ENCODE measurements around the gene SEC24C. TPM values are rescaled to one million over a fixed set of nuclear protein-coding genes. Genes with fewer than 3 reads are reported as not detected.
A peak's percentile ranks its signal among the peaks of the same experiment; 100 is the strongest.

SEC24C gene, protein sequence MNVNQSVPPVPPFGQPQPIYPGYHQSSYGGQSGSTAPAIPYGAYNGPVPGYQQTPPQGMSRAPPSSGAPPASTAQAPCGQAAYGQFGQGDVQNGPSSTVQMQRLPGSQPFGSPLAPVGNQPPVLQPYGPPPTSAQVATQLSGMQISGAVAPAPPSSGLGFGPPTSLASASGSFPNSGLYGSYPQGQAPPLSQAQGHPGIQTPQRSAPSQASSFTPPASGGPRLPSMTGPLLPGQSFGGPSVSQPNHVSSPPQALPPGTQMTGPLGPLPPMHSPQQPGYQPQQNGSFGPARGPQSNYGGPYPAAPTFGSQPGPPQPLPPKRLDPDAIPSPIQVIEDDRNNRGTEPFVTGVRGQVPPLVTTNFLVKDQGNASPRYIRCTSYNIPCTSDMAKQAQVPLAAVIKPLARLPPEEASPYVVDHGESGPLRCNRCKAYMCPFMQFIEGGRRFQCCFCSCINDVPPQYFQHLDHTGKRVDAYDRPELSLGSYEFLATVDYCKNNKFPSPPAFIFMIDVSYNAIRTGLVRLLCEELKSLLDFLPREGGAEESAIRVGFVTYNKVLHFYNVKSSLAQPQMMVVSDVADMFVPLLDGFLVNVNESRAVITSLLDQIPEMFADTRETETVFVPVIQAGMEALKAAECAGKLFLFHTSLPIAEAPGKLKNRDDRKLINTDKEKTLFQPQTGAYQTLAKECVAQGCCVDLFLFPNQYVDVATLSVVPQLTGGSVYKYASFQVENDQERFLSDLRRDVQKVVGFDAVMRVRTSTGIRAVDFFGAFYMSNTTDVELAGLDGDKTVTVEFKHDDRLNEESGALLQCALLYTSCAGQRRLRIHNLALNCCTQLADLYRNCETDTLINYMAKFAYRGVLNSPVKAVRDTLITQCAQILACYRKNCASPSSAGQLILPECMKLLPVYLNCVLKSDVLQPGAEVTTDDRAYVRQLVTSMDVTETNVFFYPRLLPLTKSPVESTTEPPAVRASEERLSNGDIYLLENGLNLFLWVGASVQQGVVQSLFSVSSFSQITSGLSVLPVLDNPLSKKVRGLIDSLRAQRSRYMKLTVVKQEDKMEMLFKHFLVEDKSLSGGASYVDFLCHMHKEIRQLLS
- 63.1 and 66.5 TPM in 2 replicates for total RNA-seq (2016; rRNA removed; fragmentation: Illumina TruSeq; extraction: Trizol)
- 5.7 and 6.6 TPM in 2 replicates for total RNA-seq (2016; cell fraction: cytosol; rRNA removed; fragmentation: Illumina TruSeq; extraction: Trizol; ENCODE audit: low read depth)
- 57.3 and 62.0 TPM in 2 replicates for total RNA-seq (2016; cell fraction: insoluble cytoplasmic fraction; rRNA removed; fragmentation: Illumina TruSeq; extraction: Trizol)
- total RNA-seq (2016; cell fraction: membrane; rRNA removed; fragmentation: Illumina TruSeq; extraction: Trizol), result 19.5 and 20.7 TPM in 2 replicates
- total RNA-seq (2016; cell fraction: nucleus; rRNA removed; fragmentation: Illumina TruSeq; extraction: Trizol), result 36.4 and 38.8 TPM in 2 replicates
- polyA plus RNA-seq (2011; rRNA removed), result 66.4 and 74.3 TPM in 2 replicates
- polyA plus RNA-seq (2011; cell fraction: cytosol; rRNA removed), result 40.0 and 44.0 TPM in 2 replicates
- polyA plus RNA-seq (2011; cell fraction: nucleus; rRNA removed), result 134 and 139 TPM in 2 replicates
- 42.2 and 45.9 TPM in 2 replicates for polyA plus RNA-seq (2012)
- 3.5 and 3.8 TPM in 2 replicates for polyA plus RNA-seq (2016; cell fraction: cytosol; fragmentation: Illumina TruSeq; extraction: Trizol; ENCODE audit: low read depth)
- polyA plus RNA-seq (2016; cell fraction: insoluble cytoplasmic fraction; fragmentation: Illumina TruSeq; extraction: Trizol; ENCODE audit: low read depth), result 45.3 and 53.1 TPM in 2 replicates
- polyA plus RNA-seq (2016; cell fraction: membrane; fragmentation: Illumina TruSeq; extraction: Trizol; ENCODE audit: low read depth), result 8.7 and 10.2 TPM in 2 replicates
- 60.4 and 69.2 TPM in 2 replicates for polyA plus RNA-seq (2016; cell fraction: nucleus; fragmentation: Illumina TruSeq; extraction: Trizol; ENCODE audit: insufficient read depth, low read depth)
- polyA minus RNA-seq (2011; rRNA and poly(A)+ RNA removed; ENCODE audit: low replicate concordance), result 140 and 157 TPM in 2 replicates
- polyA minus RNA-seq (2011; cell fraction: cytosol; rRNA and poly(A)+ RNA removed), result 50.5 and 52.3 TPM in 2 replicates
- polyA minus RNA-seq (2011; cell fraction: nucleus; rRNA and poly(A)+ RNA removed), result 40.4 and 42.8 TPM in 2 replicates
- Bru-seq, nascent RNA, result percentile 75 among the genes with signal in this experiment
- percentile 92 among the genes with signal in this experiment for BruChase-seq, experiment 1, labeled RNA remaining after a 6-hour chase
- percentile 87 among the genes with signal in this experiment for BruChase-seq, experiment 2, labeled RNA remaining after a 2-hour chase
- long read RNA-seq, experiment 1, full-length matches to known transcripts, result 1 of 28 reads
- long read RNA-seq, experiment 1, partial matches to known transcripts, result 18 of 28 reads
- long read RNA-seq, experiment 1, other reads (novel, unspliced or antisense), result 9 of 28 reads
- long read RNA-seq, experiment 2, full-length matches to known transcripts, result 33 of 120 reads
- long read RNA-seq, experiment 2, partial matches to known transcripts, result 43 of 120 reads
- long read RNA-seq, experiment 2, other reads (novel, unspliced or antisense), result 44 of 120 reads

DNA sequence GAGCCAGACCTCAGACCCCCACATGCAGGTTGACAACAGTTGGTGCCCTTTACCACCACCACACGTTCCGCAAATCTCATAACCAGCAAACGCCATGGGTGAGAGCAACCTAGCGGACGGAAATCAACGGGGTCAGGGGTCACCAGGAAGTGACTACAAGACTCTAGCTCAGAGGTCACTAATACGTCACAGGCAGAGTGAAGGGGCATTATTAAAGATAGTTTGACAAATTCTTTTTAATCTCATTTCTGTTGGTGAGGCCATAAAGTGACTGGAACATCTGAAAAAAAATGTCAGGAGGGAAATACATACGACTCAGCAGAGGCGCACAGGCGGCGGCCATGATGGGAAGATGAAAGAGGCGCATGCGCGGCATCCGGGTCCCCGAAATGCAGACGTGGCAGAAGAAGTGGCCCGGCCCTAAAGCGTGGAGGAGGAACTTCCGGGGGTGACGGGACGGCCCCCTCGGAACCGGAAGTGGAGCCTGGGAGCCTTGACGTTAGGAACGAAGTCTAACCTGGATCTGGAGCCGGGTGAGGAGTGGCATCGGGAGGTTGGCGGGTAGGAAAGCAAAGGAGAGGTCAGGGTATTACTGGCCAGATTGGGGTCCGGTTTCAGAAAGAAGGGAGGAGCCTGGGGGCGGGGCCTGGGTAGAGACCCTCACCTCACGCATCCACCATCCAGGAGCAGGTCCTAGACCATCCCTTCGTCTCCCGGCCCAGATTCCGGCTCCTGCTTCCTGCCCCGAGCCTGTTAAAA lies at the start of gene SEC24C:
TSS of gene SEC24C (plus strand) at position 468 of the 759 bp plus-strand sequence. CDS start 2,461 bp downstream, outside the sequence.
- Histone ChIP-seq H3K9ac (ENCODE audit: insufficient read depth, low read depth, low read length) (peak within 1 kb of the TSS; percentile 96), H3K27me3 (ENCODE audit: control insufficient read depth in 1 of 2, insufficient read depth in 2 of 2, low read length in 2 of 2) (no peaks in the 10 kb centered on the region; a peak in 1 of 5 replicates), H3K9me3 (ENCODE audit: low read length) (no peaks in the 10 kb centered on the region), H3K36me3 (replicated peaks in 1 of 2; ENCODE audit: control insufficient read depth in 1 of 2, insufficient read depth in 2 of 2, low read length in 2 of 2) (peaks cover 3 to 18% of the 10 kb centered on the region in 2 experiments; a peak in 4 of 5 replicates), H4K20me1 (ENCODE audit: insufficient read depth, low read length) (no peaks in the 10 kb centered on the region), H2AFZ (ENCODE audit: low read length) (peak within 1 kb of the TSS; percentile 72), H3K4me1 (ENCODE audit: insufficient read depth, low read length) (peaks cover 40% of the 10 kb centered on the region), H3K4me2 (ENCODE audit: low read depth, low read length) (peak within 1 kb of the TSS; percentile 72), H3K27ac (ENCODE audit: extremely low read length, insufficient read depth, low read length) (peak within 1 kb of the TSS; percentile 92), H3K4me3 (replicated peaks in 1 of 3; ENCODE audit: insufficient read depth in 1 of 3, low read depth in 2 of 3, low read length in 3 of 3) (peak within 1 kb of the TSS; percentile 79 to 99 (median 98)), H3K79me2 (ENCODE audit: insufficient read depth, low read length) (peaks cover 43% of the 10 kb centered on the region)
- DNase-seq (ENCODE audit: low spot score) (peak; percentile 95), FAIRE-seq (peak; percentile 66), ATAC-seq (peak; percentile 92)
- under 1% methylated on average over 31 of the region's 36 CpGs for WGBS (ENCODE audit: low lambda C conversion rate)
- intact Hi-C loops (cut with micrococcal nuclease; ENCODE audit: unreplicated experiment), result no loop called here
- ChIA-PET CTCF (ENCODE audit: low intra/inter-chr PET ratio, low total read pairs) (no interaction called here), POLR2A (interaction anchor here (0.5 to 5.4 kb wide), 14 partner anchors 14 to 332 kb away, joined by 3 to 85 read pairs (median 3); partner anchors contain the start of genes CHCHD1, PPP3CB and ZSWIM8)
- no TSS peak for BruUV-seq (replicated peaks)
- in situ Hi-C loops (cut with HindIII; ENCODE audit: extremely low pct_ligation_motif_present, low pct_unique_long_range_greater_than_20kb), result no loop called here
- TF ChIP-seq, protein P1, sequence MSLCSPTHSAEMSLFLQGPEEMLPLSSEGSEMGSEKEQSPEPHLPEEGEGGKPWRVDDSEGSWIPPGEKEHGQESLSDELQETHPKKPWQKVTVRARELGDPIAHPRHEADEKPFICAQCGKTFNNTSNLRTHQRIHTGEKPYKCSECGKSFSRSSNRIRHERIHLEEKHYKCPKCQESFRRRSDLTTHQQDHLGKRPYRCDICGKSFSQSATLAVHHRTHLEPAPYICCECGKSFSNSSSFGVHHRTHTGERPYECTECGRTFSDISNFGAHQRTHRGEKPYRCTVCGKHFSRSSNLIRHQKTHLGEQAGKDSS (CRISPR knock-in tag; IDR thresholded peaks at IDR 0.05; ENCODE audit: borderline replicate concordance, low read depth), result peak; percentile 13
- TF ChIP-seq NCOR1 (IDR thresholded peaks at IDR 0.05; ENCODE audit: borderline replicate concordance, low read length) (peak; percentile 65), ZNF724P (CRISPR knock-in tag; IDR thresholded peaks at IDR 0.05; ENCODE audit: borderline replicate concordance) (peak; percentile 59; the same call in 1 of the 2 replicates), FOXA1 (IDR thresholded peaks at IDR 0.05) (no peak), FOXA1 (CRISPR knock-in tag; IDR thresholded peaks at IDR 0.05) (peak; percentile 10; the same call in 1 of the 2 replicates)
- TF ChIP-seq, protein P2, sequence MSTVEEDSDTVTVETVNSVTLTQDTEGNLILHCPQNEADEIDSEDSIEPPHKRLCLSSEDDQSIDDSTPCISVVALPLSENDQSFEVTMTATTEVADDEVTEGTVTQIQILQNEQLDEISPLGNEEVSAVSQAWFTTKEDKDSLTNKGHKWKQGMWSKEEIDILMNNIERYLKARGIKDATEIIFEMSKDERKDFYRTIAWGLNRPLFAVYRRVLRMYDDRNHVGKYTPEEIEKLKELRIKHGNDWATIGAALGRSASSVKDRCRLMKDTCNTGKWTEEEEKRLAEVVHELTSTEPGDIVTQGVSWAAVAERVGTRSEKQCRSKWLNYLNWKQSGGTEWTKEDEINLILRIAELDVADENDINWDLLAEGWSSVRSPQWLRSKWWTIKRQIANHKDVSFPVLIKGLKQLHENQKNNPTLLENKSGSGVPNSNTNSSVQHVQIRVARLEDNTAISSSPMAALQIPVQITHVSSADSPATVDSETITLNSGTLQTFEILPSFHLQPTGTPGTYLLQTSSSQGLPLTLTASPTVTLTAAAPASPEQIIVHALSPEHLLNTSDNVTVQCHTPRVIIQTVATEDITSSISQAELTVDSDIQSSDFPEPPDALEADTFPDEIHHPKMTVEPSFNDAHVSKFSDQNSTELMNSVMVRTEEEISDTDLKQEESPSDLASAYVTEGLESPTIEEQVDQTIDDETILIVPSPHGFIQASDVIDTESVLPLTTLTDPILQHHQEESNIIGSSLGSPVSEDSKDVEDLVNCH (CRISPR knock-in tag; IDR thresholded peaks at IDR 0.05), result peak; percentile 100
- TF ChIP-seq, protein P3, sequence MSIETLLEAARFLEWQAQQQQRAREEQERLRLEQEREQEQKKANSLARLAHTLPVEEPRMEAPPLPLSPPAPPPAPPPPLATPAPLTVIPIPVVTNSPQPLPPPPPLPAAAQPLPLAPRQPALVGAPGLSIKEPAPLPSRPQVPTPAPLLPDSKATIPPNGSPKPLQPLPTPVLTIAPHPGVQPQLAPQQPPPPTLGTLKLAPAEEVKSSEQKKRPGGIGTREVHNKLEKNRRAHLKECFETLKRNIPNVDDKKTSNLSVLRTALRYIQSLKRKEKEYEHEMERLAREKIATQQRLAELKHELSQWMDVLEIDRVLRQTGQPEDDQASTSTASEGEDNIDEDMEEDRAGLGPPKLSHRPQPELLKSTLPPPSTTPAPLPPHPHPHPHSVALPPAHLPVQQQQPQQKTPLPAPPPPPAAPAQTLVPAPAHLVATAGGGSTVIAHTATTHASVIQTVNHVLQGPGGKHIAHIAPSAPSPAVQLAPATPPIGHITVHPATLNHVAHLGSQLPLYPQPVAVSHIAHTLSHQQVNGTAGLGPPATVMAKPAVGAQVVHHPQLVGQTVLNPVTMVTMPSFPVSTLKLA (IDR thresholded peaks at IDR 0.05), result peak; percentile 53; the same call in 1 of the 2 replicates

Data from HepG2 (cell line).